ENCODE results near the gene SCARB2. TPM values are rescaled to one million over a fixed set of nuclear protein-coding genes. Genes with fewer than 3 reads are reported as not detected.

Gene SCARB2
- total and polyA plus RNA-seq, 2 experiments from 2014 or later: 131 to 246 TPM

GRCh38 chr4:76212851-76213414 lies 691 bp downstream of the SCARB2 start:
- Histone ChIP-seq H3K4me1 (ENCODE audit: insufficient read depth) (peaks cover 56% of the 10 kb centered on the region), H3K4me2 (peak overlapping the region; percentile 85), H3K27me3 (no peaks in the 10 kb centered on the region), H4K20me1 (ENCODE audit: insufficient read depth, poor library complexity, severe bottlenecking) (peaks cover 15% of the 10 kb centered on the region), H3K27ac (peak overlapping the region; percentile 99), H3K9me2 (replicated peaks; ENCODE audit: insufficient read depth) (no peaks in the 10 kb centered on the region), H3K9me3 (ENCODE audit: low read depth) (no peaks in the 10 kb centered on the region), H2AFZ (peak overlapping the region; percentile 59), H3K79me2 (peaks cover 58% of the 10 kb centered on the region), H3K4me3 (peak overlapping the region; percentile 74), H3K36me3 (replicated peaks; ENCODE audit: insufficient read depth, low read depth) (no peaks in the 10 kb centered on the region)
- TF ChIP-seq CTCF (IDR thresholded peaks at IDR 0.05; ENCODE audit: poor library complexity): no peak
- TF ChIP-seq EZH2 (IDR thresholded peaks at IDR 0.05; ENCODE audit: borderline replicate concordance): no peak
- no peak for TF ChIP-seq EZH2phosphoT487 (IDR thresholded peaks at IDR 0.05; ENCODE audit: low read depth, severe bottlenecking, unreplicated experiment)
- no peak for DNase-seq (ENCODE audit: low spot score)
- 10% methylated on average over 14 of the region's 14 CpGs for WGBS (ENCODE audit: low lambda C conversion rate, missing lambda C conversion rate)

GRCh38 chr4:76211769-76212708 lies 1.6 kb downstream of the SCARB2 start:
- Histone ChIP-seq H3K4me3 (peak overlapping the region; percentile 74), H4K20me1 (ENCODE audit: insufficient read depth, poor library complexity, severe bottlenecking) (peaks cover 19% of the 10 kb centered on the region), H2AFZ (no peak overlapping the region), H3K4me2 (peak overlapping the region; percentile 85), H3K79me2 (peaks cover 67% of the 10 kb centered on the region), H3K9me2 (replicated peaks; ENCODE audit: insufficient read depth) (no peaks in the 10 kb centered on the region), H3K4me1 (ENCODE audit: insufficient read depth) (peaks cover 60% of the 10 kb centered on the region), H3K27ac (peak overlapping the region; percentile 99), H3K36me3 (replicated peaks; ENCODE audit: insufficient read depth, low read depth) (no peaks in the 10 kb centered on the region), H3K27me3 (no peaks in the 10 kb centered on the region), H3K9me3 (ENCODE audit: low read depth) (no peaks in the 10 kb centered on the region)
- DNase-seq (ENCODE audit: low spot score): no peak
- 59% methylated on average over 6 of the region's 6 CpGs for WGBS (ENCODE audit: low lambda C conversion rate, missing lambda C conversion rate)
- TF ChIP-seq EZH2 (IDR thresholded peaks at IDR 0.05; ENCODE audit: borderline replicate concordance) (no peak), CTCF (IDR thresholded peaks at IDR 0.05; ENCODE audit: poor library complexity) (no peak), EZH2phosphoT487 (IDR thresholded peaks at IDR 0.05; ENCODE audit: low read depth, severe bottlenecking, unreplicated experiment) (no peak)

- peaks cover 19% of the 10 kb centered on the region for H4K20me1 ChIP-seq (ENCODE audit: insufficient read depth, poor library complexity, severe bottlenecking)
- peak overlapping the region; percentile 85 for H3K4me2 ChIP-seq
- H3K27ac ChIP-seq: peak overlapping the region; percentile 6
- H3K79me2 ChIP-seq: peaks cover 82% of the 10 kb centered on the region
- 85% methylated on average over 4 of the region's 4 CpGs for WGBS (ENCODE audit: low lambda C conversion rate, missing lambda C conversion rate)
- no peak for DNase-seq (ENCODE audit: low spot score)
- no peaks in the 10 kb centered on the region for H3K27me3 ChIP-seq
- TF ChIP-seq CTCF (IDR thresholded peaks at IDR 0.05; ENCODE audit: poor library complexity) (no peak), EZH2phosphoT487 (IDR thresholded peaks at IDR 0.05; ENCODE audit: low read depth, severe bottlenecking, unreplicated experiment) (no peak), EZH2 (IDR thresholded peaks at IDR 0.05; ENCODE audit: borderline replicate concordance) (no peak)
- H3K4me1 ChIP-seq (ENCODE audit: insufficient read depth): peaks cover 56% of the 10 kb centered on the region
- no peak overlapping the region for H3K4me3 ChIP-seq
- no peak overlapping the region for H2AFZ ChIP-seq
- no peaks in the 10 kb centered on the region for H3K9me2 ChIP-seq (replicated peaks; ENCODE audit: insufficient read depth)
- H3K9me3 ChIP-seq (ENCODE audit: low read depth): no peaks in the 10 kb centered on the region
- H3K36me3 ChIP-seq (replicated peaks; ENCODE audit: insufficient read depth, low read depth): no peaks in the 10 kb centered on the region
These were observed 3.2 kb downstream of the SCARB2 start for GRCh38 chr4:76210452-76210851.
